Caco-2 (cell line): ENCODE results near the gene SLC9A1. TPM values are rescaled to one million over a fixed set of nuclear protein-coding genes. Genes with fewer than 3 reads are reported as not detected.

Source experiments
- BruUV-seq: library from RNA; stranded (reverse); fragments of 400-500 nt; replicated peaks from 2 replicates; lab custom pipeline; 2021; lab: Mats Ljungman, UMichigan
- CTCF ChIA-PET: fragments of 300-600 bp; sonication (Branson Sonifier 250); formaldehyde crosslinking; loops from one replicate; lab custom pipeline; 2022; ENCODE audit warnings: antibody characterized with exemption; lab: Charles Lee
- POLR2A ChIA-PET: fragments of 300-600 bp; sonication (Branson Sonifier 250); formaldehyde crosslinking; loops from one replicate; lab custom pipeline; 2022; ENCODE audit warnings: antibody characterized with exemption; lab: Charles Lee
- DNase-seq, 2 experiments: peaks; one replicate each; pipeline versions ENCODE4 v3.0.0 to v3.0.0-alpha.2; 2020 to 2022
- H3K27me3 ChIP-seq: replicated peaks from 2 replicates; pipeline ENCODE4 v1.6.0; 2011; ENCODE audit warnings: low read length; ENCODE audit not compliant: control insufficient read depth, insufficient read depth
- H3K36me3 ChIP-seq: 2 replicates; pipeline ENCODE4 v1.5.1; 2011; ENCODE audit warnings: low read length; ENCODE audit not compliant: control insufficient read depth, insufficient read depth
- H3K4me1 ChIP-seq: fragments of 250-450 bp; sonication (Bioruptor Pico); 2 replicates; pipeline ENCODE4 v1.5.1; 2020; ENCODE audit warnings: mild to moderate bottlenecking
- H3K4me3 ChIP-seq: 2 replicates; pipeline ENCODE4 v1.5.1; 2011; ENCODE audit warnings: low read depth, mild to moderate bottlenecking, control low read depth, low read length
- H3K9me3 ChIP-seq: fragments of 250-450 bp; sonication (Bioruptor Pico); 2 replicates; pipeline ENCODE4 v1.5.1; 2020; ENCODE audit warnings: mild to moderate bottlenecking, moderate library complexity
- H3K27ac Mint-ChIP-seq: one replicate; pipeline ENCODE4 v1.8.0; 2022; ENCODE audit warnings: mixed read lengths; ENCODE audit not compliant: unreplicated experiment
- H3K27me3 Mint-ChIP-seq: one replicate; pipeline ENCODE4 v1.8.0; 2022; ENCODE audit warnings: mixed read lengths; ENCODE audit not compliant: insufficient read depth, unreplicated experiment
- H3K36me3 Mint-ChIP-seq: one replicate; pipeline ENCODE4 v1.8.0; 2022; ENCODE audit warnings: mild to moderate bottlenecking, mixed read lengths; ENCODE audit not compliant: insufficient read depth, unreplicated experiment
- H3K4me1 Mint-ChIP-seq: one replicate; pipeline ENCODE4 v1.8.0; 2022; ENCODE audit warnings: low read depth, mixed read lengths; ENCODE audit not compliant: unreplicated experiment
- H3K4me3 Mint-ChIP-seq: one replicate; pipeline ENCODE4 v1.8.0; 2022; ENCODE audit warnings: mild to moderate bottlenecking, moderate library complexity, mixed read lengths; ENCODE audit not compliant: unreplicated experiment
- H3K9me3 Mint-ChIP-seq: one replicate; pipeline ENCODE4 v1.8.0; 2022; ENCODE audit warnings: mixed read lengths; ENCODE audit not compliant: unreplicated experiment
- intact Hi-C: fragments of 100-400 bp; cut with micrococcal nuclease; formaldehyde crosslinking; loops from one replicate; pipeline ENCODE4 v1.10.0; 2022; ENCODE audit not compliant: unreplicated experiment
- total RNA-seq: library from RNA; stranded (reverse); gene quantifications from 2 replicates; pipeline ENCODE4 v1.2.3, GENCODE V29; 2022
- TF ChIP-seq, protein P1 (sequence below), 2 experiments: fragments of 200-600 bp in 1 of 2; IDR thresholded peaks; 1 replicate in 1 of 2; 2 replicates in 1 of 2; pipeline versions ENCODE4 v1.5.1 to v1.8.0; 2011 to 2022; ENCODE audit warnings: antibody characterized with exemption in 1 of 2, control low read depth in 1 of 2, inconsistent platforms in 1 of 2, low read depth in 1 of 2, low read length in 1 of 2, mild to moderate bottlenecking in 1 of 2, moderate library complexity in 1 of 2; ENCODE audit not compliant: insufficient read depth in 1 of 2, severe bottlenecking in 1 of 2, unreplicated experiment in 1 of 2

The SLC9A1 gene
- total RNA-seq, 1 experiment from 2014 or later: 28.9 TPM

GRCh38 chr1:27133991-27134390 lies 20.9 kb downstream of the SLC9A1 start:
- TF ChIP-seq, protein P1, sequence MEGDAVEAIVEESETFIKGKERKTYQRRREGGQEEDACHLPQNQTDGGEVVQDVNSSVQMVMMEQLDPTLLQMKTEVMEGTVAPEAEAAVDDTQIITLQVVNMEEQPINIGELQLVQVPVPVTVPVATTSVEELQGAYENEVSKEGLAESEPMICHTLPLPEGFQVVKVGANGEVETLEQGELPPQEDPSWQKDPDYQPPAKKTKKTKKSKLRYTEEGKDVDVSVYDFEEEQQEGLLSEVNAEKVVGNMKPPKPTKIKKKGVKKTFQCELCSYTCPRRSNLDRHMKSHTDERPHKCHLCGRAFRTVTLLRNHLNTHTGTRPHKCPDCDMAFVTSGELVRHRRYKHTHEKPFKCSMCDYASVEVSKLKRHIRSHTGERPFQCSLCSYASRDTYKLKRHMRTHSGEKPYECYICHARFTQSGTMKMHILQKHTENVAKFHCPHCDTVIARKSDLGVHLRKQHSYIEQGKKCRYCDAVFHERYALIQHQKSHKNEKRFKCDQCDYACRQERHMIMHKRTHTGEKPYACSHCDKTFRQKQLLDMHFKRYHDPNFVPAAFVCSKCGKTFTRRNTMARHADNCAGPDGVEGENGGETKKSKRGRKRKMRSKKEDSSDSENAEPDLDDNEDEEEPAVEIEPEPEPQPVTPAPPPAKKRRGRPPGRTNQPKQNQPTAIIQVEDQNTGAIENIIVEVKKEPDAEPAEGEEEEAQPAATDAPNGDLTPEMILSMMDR (IDR thresholded peaks at IDR 0.05; ENCODE audit: insufficient read depth in 1 of 2, low read depth in 1 of 2, low read length in 1 of 2, severe bottlenecking in 1 of 2, unreplicated experiment in 1 of 2): no peak
- Histone ChIP-seq H3K27me3 (no peaks in the 10 kb centered on the region), H3K9me3 (no peaks in the 10 kb centered on the region), H3K4me1 (no peaks in the 10 kb centered on the region), H3K36me3 (no peaks in the 10 kb centered on the region), H3K4me3 (no peak overlapping the region)
- H3K4me1 Mint-ChIP-seq: peaks cover 10% of the 10 kb centered on the region
- H3K36me3 Mint-ChIP-seq: peaks cover 24% of the 10 kb centered on the region
- H3K27me3 Mint-ChIP-seq: no peaks in the 10 kb centered on the region
- CTCF ChIA-PET: interaction anchor here (0.7 kb wide), 1 partner anchor 402 kb away, joined by 3 read pairs; no protein-coding TSS in a partner anchor
- no TSS peak for BruUV-seq
- POLR2A ChIA-PET: no interaction called here
- H3K27ac Mint-ChIP-seq: no peak overlapping the region
- intact Hi-C loops: no loop called here
- no peaks in the 10 kb centered on the region for H3K9me3 Mint-ChIP-seq
- no peak for DNase-seq
- H3K4me3 Mint-ChIP-seq: no peak overlapping the region

DNA sequence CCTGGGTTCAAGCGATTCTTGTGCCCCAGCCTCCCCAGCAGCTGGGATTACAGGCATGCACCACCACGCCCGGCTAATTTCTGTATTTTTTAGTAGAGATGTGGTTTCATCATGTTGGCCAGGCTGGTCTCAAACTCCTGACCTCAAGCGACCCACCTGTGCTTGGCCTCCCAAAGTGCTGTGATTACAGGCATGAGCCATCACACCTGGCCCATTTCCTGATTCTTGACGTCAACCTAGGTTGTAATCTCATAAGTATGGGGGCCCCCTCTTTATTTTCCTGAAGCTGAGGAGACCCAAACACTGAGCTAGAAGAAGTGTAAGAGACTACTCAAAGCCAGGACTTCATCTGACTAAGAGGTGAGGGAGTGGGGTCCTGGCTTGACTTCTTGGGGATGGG lies 21.8 kb downstream of the SLC9A1 start:
- H3K27ac Mint-ChIP-seq: no peak overlapping the region
- peaks cover 25% of the 10 kb centered on the region for H3K36me3 Mint-ChIP-seq
- no peak overlapping the region for H3K4me3 Mint-ChIP-seq
- CTCF ChIA-PET: no interaction called here
- H3K9me3 Mint-ChIP-seq: no peaks in the 10 kb centered on the region
- DNase-seq: no peak
- Histone ChIP-seq H3K9me3 (no peaks in the 10 kb centered on the region), H3K27me3 (no peaks in the 10 kb centered on the region), H3K4me1 (no peaks in the 10 kb centered on the region), H3K4me3 (no peak overlapping the region), H3K36me3 (no peaks in the 10 kb centered on the region)
- TF ChIP-seq, protein P1 (IDR thresholded peaks at IDR 0.05; ENCODE audit: insufficient read depth in 1 of 2, low read depth in 1 of 2, low read length in 1 of 2, severe bottlenecking in 1 of 2, unreplicated experiment in 1 of 2): no peak
- intact Hi-C loops: no loop called here
- H3K4me1 Mint-ChIP-seq: peaks cover 4% of the 10 kb centered on the region
- H3K27me3 Mint-ChIP-seq: no peaks in the 10 kb centered on the region
- no TSS peak for BruUV-seq
- POLR2A ChIA-PET: interaction anchor here (0.7 kb wide), 1 partner anchor 21 kb away, joined by 4 read pairs; no protein-coding TSS in a partner anchor

DNA sequence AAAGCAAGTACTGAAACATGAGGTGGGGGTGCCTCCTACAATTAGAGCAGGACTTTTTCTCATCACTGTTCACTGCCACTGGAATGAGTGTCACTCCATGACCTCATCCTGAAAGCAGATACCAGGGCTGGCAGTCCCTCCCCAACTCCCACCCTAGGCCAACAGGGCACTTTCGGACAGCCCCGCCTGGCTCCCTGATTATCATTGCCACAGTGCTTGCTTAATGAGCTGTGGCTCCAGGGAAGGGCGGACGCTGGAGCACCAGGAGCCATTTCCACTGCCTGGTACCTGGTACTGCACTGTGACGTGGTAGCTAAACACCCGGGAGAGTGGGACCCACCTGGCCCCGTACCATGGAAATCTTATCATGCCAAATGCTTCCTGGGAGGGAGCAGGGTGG lies 22.3 kb downstream of the SLC9A1 start:
- no peaks in the 10 kb centered on the region for H3K9me3 Mint-ChIP-seq
- intact Hi-C loops: no loop called here
- Histone ChIP-seq H3K27me3 (no peaks in the 10 kb centered on the region), H3K9me3 (no peaks in the 10 kb centered on the region), H3K4me3 (no peak overlapping the region), H3K36me3 (no peaks in the 10 kb centered on the region), H3K4me1 (no peaks in the 10 kb centered on the region)
- H3K27me3 Mint-ChIP-seq: no peaks in the 10 kb centered on the region
- H3K4me1 Mint-ChIP-seq: no peaks in the 10 kb centered on the region
- no peak for DNase-seq
- H3K4me3 Mint-ChIP-seq: no peak overlapping the region
- CTCF ChIA-PET: no interaction called here
- no TSS peak for BruUV-seq
- POLR2A ChIA-PET: interaction anchor here (0.6 to 0.7 kb wide), 2 partner anchors 12 to 20 kb away, joined by 3 to 4 read pairs; no protein-coding TSS in a partner anchor
- H3K36me3 Mint-ChIP-seq: peaks cover 25% of the 10 kb centered on the region
- TF ChIP-seq, protein P1 (IDR thresholded peaks at IDR 0.05; ENCODE audit: insufficient read depth in 1 of 2, low read depth in 1 of 2, low read length in 1 of 2, severe bottlenecking in 1 of 2, unreplicated experiment in 1 of 2): no peak
- no peak overlapping the region for H3K27ac Mint-ChIP-seq
